Caco-2 (cell line): Measurements from ENCODE around the gene ZNF341. TPM values are rescaled to one million over a fixed set of nuclear protein-coding genes. Genes with fewer than 3 reads are reported as not detected.

Experiments
- BruUV-seq: library from RNA; stranded (reverse); fragments of 400-500 nt; replicated peaks from 2 replicates; lab custom pipeline; 2021; lab: Mats Ljungman, UMichigan
- CTCF ChIA-PET: fragments of 300-600 bp; sonication (Branson Sonifier 250); formaldehyde crosslinking; loops from one replicate; lab custom pipeline; 2022; ENCODE audit warnings: antibody characterized with exemption; lab: Charles Lee
- POLR2A ChIA-PET: fragments of 300-600 bp; sonication (Branson Sonifier 250); formaldehyde crosslinking; loops from one replicate; lab custom pipeline; 2022; ENCODE audit warnings: antibody characterized with exemption; lab: Charles Lee
- DNase-seq, 2 experiments: peaks; one replicate each; pipeline versions ENCODE4 v3.0.0 to v3.0.0-alpha.2; 2020 to 2022
- H3K27me3 ChIP-seq: replicated peaks from 2 replicates; pipeline ENCODE4 v1.6.0; 2011; ENCODE audit warnings: low read length; ENCODE audit not compliant: control insufficient read depth, insufficient read depth
- H3K36me3 ChIP-seq: 2 replicates; pipeline ENCODE4 v1.5.1; 2011; ENCODE audit warnings: low read length; ENCODE audit not compliant: control insufficient read depth, insufficient read depth
- H3K4me1 ChIP-seq: fragments of 250-450 bp; sonication (Bioruptor Pico); 2 replicates; pipeline ENCODE4 v1.5.1; 2020; ENCODE audit warnings: mild to moderate bottlenecking
- H3K4me3 ChIP-seq: 2 replicates; pipeline ENCODE4 v1.5.1; 2011; ENCODE audit warnings: low read depth, mild to moderate bottlenecking, control low read depth, low read length
- H3K9me3 ChIP-seq: fragments of 250-450 bp; sonication (Bioruptor Pico); 2 replicates; pipeline ENCODE4 v1.5.1; 2020; ENCODE audit warnings: mild to moderate bottlenecking, moderate library complexity
- H3K27ac Mint-ChIP-seq: one replicate; pipeline ENCODE4 v1.8.0; 2022; ENCODE audit warnings: mixed read lengths; ENCODE audit not compliant: unreplicated experiment
- H3K27me3 Mint-ChIP-seq: one replicate; pipeline ENCODE4 v1.8.0; 2022; ENCODE audit warnings: mixed read lengths; ENCODE audit not compliant: insufficient read depth, unreplicated experiment
- H3K36me3 Mint-ChIP-seq: one replicate; pipeline ENCODE4 v1.8.0; 2022; ENCODE audit warnings: mild to moderate bottlenecking, mixed read lengths; ENCODE audit not compliant: insufficient read depth, unreplicated experiment
- H3K4me1 Mint-ChIP-seq: one replicate; pipeline ENCODE4 v1.8.0; 2022; ENCODE audit warnings: low read depth, mixed read lengths; ENCODE audit not compliant: unreplicated experiment
- H3K4me3 Mint-ChIP-seq: one replicate; pipeline ENCODE4 v1.8.0; 2022; ENCODE audit warnings: mild to moderate bottlenecking, moderate library complexity, mixed read lengths; ENCODE audit not compliant: unreplicated experiment
- H3K9me3 Mint-ChIP-seq: one replicate; pipeline ENCODE4 v1.8.0; 2022; ENCODE audit warnings: mixed read lengths; ENCODE audit not compliant: unreplicated experiment
- intact Hi-C: fragments of 100-400 bp; cut with micrococcal nuclease; formaldehyde crosslinking; loops from one replicate; pipeline ENCODE4 v1.10.0; 2022; ENCODE audit not compliant: unreplicated experiment
- total RNA-seq: library from RNA; stranded (reverse); gene quantifications from 2 replicates; pipeline ENCODE4 v1.2.3, GENCODE V29; 2022
- TF ChIP-seq, protein P1 (sequence below), 2 experiments: fragments of 200-600 bp in 1 of 2; IDR thresholded peaks; 1 replicate in 1 of 2; 2 replicates in 1 of 2; pipeline versions ENCODE4 v1.5.1 to v1.8.0; 2011 to 2022; ENCODE audit warnings: antibody characterized with exemption in 1 of 2, control low read depth in 1 of 2, inconsistent platforms in 1 of 2, low read depth in 1 of 2, low read length in 1 of 2, mild to moderate bottlenecking in 1 of 2, moderate library complexity in 1 of 2; ENCODE audit not compliant: insufficient read depth in 1 of 2, severe bottlenecking in 1 of 2, unreplicated experiment in 1 of 2

Gene ZNF341
- total RNA-seq, 1 experiment from 2014 or later: 2.9 TPM

DNA sequence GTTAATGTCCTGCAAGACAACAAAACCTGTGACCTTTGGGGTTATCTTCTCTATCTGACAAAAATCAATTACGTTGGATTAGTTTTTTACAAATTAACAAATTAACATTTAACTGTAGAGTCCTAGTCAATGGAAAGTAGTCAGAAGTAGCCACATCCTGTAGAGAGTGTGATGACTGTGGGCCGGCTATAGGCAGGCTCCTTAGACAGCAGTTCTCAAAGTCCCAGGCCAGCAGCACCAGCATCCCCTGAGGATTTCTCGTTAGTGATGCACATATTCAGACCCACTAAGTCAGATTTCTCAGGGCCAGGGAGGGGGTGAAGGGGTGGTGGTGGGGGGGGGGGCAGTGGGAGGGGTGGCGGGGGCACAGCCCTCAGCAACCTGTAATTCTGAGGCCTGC, 37.2 kb downstream of the ZNF341 start:
- ChIA-PET POLR2A (no interaction called here), CTCF (no interaction called here)
- no peaks in the 10 kb centered on the region for H3K4me1 Mint-ChIP-seq
- DNase-seq: no peak
- 0 out of 2 replicates have a peak, but pooled peaks cover 3% of the 10 kb centered on the region for H3K9me3 ChIP-seq
- no peaks in the 10 kb centered on the region for H3K27me3 ChIP-seq
- no peaks in the 10 kb centered on the region for H3K36me3 ChIP-seq
- TF ChIP-seq, protein P1, sequence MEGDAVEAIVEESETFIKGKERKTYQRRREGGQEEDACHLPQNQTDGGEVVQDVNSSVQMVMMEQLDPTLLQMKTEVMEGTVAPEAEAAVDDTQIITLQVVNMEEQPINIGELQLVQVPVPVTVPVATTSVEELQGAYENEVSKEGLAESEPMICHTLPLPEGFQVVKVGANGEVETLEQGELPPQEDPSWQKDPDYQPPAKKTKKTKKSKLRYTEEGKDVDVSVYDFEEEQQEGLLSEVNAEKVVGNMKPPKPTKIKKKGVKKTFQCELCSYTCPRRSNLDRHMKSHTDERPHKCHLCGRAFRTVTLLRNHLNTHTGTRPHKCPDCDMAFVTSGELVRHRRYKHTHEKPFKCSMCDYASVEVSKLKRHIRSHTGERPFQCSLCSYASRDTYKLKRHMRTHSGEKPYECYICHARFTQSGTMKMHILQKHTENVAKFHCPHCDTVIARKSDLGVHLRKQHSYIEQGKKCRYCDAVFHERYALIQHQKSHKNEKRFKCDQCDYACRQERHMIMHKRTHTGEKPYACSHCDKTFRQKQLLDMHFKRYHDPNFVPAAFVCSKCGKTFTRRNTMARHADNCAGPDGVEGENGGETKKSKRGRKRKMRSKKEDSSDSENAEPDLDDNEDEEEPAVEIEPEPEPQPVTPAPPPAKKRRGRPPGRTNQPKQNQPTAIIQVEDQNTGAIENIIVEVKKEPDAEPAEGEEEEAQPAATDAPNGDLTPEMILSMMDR (IDR thresholded peaks at IDR 0.05; ENCODE audit: insufficient read depth in 1 of 2, low read depth in 1 of 2, low read length in 1 of 2, severe bottlenecking in 1 of 2, unreplicated experiment in 1 of 2): no peak
- no peaks in the 10 kb centered on the region for H3K4me1 ChIP-seq
- no peaks in the 10 kb centered on the region for H3K27me3 Mint-ChIP-seq
- H3K9me3 Mint-ChIP-seq: no peaks in the 10 kb centered on the region
- no TSS peak for BruUV-seq
- H3K27ac Mint-ChIP-seq: no peak overlapping the region
- H3K4me3 Mint-ChIP-seq: no peak overlapping the region
- no peak overlapping the region for H3K4me3 ChIP-seq
- intact Hi-C loops: no loop called here
- no peaks in the 10 kb centered on the region for H3K36me3 Mint-ChIP-seq

DNA sequence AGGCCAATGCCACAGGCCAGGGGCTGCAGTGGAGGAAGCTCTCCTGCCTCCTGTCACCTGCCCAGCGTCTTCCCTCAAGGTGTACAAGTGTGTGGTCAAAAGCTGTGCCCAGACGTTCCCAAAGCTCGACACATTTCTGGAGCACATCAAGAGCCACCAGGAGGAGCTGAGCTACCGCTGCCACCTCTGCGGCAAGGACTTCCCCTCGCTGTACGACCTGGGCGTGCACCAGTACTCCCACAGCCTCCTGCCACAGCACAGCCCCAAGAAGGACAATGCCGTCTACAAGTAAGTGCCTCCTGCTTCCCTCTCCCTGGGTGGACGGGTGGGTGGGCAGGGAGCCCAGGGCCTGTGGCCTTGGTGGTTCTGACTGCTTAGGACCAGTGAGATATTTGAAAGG, 38.2 kb downstream of the ZNF341 start:
- no TSS peak for BruUV-seq
- intact Hi-C loops: no loop called here
- no peak for DNase-seq
- CTCF ChIA-PET: interaction anchor here (1.9 kb wide), 1 partner anchor 22 kb away, joined by 4 read pairs; no protein-coding TSS in a partner anchor
- no peaks in the 10 kb centered on the region for H3K27me3 Mint-ChIP-seq
- no peak overlapping the region for H3K4me3 Mint-ChIP-seq
- H3K9me3 Mint-ChIP-seq: no peaks in the 10 kb centered on the region
- POLR2A ChIA-PET: no interaction called here
- Histone ChIP-seq H3K27me3 (no peaks in the 10 kb centered on the region), H3K36me3 (no peaks in the 10 kb centered on the region), H3K9me3 (0 out of 2 replicates have a peak, but pooled peaks cover 3% of the 10 kb centered on the region), H3K4me3 (no peak overlapping the region), H3K4me1 (no peaks in the 10 kb centered on the region)
- TF ChIP-seq, protein P1 (IDR thresholded peaks at IDR 0.05; ENCODE audit: insufficient read depth in 1 of 2, low read depth in 1 of 2, low read length in 1 of 2, severe bottlenecking in 1 of 2, unreplicated experiment in 1 of 2): no peak
- no peaks in the 10 kb centered on the region for H3K4me1 Mint-ChIP-seq
- no peaks in the 10 kb centered on the region for H3K36me3 Mint-ChIP-seq
- no peak overlapping the region for H3K27ac Mint-ChIP-seq

DNA sequence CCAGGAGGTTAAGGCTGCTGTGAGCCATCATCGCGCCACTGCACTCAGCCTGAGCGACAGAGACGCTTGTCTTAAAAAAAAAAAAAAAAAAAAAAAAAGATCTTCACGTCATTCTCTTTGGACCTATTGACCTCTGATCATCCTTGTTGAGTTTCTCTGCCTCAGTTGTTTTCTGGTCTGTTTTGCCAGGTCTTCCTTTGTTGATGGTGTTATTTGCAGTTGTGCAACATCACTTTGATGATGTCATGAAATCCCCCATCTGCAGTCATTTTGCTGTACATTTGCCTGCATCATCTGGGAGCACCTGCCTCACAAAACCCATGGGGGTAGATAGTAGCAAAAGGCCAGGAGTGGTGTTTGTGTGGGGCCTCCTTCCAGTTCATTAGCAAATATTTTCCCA, 40.1 kb downstream of the ZNF341 start:
- H3K36me3 ChIP-seq: no peaks in the 10 kb centered on the region
- H3K9me3 ChIP-seq: no peaks in the 10 kb centered on the region
- no peak overlapping the region for H3K4me3 ChIP-seq
- Mint-ChIP-seq H3K36me3 (no peaks in the 10 kb centered on the region), H3K27ac (no peak overlapping the region), H3K27me3 (no peaks in the 10 kb centered on the region), H3K4me3 (no peak overlapping the region), H3K4me1 (no peaks in the 10 kb centered on the region), H3K9me3 (no peaks in the 10 kb centered on the region)
- H3K27me3 ChIP-seq: no peaks in the 10 kb centered on the region
- CTCF ChIA-PET: interaction anchor here (1.9 kb wide), 1 partner anchor 20 kb away, joined by 4 read pairs; no protein-coding TSS in a partner anchor
- no peak for DNase-seq
- no peaks in the 10 kb centered on the region for H3K4me1 ChIP-seq
- TF ChIP-seq, protein P1 (IDR thresholded peaks at IDR 0.05; ENCODE audit: insufficient read depth in 1 of 2, low read depth in 1 of 2, low read length in 1 of 2, severe bottlenecking in 1 of 2, unreplicated experiment in 1 of 2): no peak
- intact Hi-C loops: no loop called here
- POLR2A ChIA-PET: no interaction called here
- BruUV-seq: no TSS peak
